Cardiac muscle cell (in vitro differentiated cells and primary cell): ENCODE measurements around the gene TAT. TPM values are rescaled to one million over a fixed set of nuclear protein-coding genes. Genes with fewer than 3 reads are reported as not detected.
"Not testable (repeated sequence)": the region's sequence is repeated elsewhere in the genome, so short reads cannot be mapped to it uniquely, and the experiment has no call there.

Experiments used
- DNase-seq, 2 donors: peaks; one replicate each; pipeline versions ENCODE4 v3.0.0 to v3.0.0-alpha.2; 2010 to 2017; ENCODE audit warnings: low read depth in 1 of 2, low spot score in 1 of 2
- H3K27ac ChIP-seq: fragments of 200-600 bp; sonication (generic); 2 replicates; pipeline ENCODE4 v1.5.1; 2016
- H3K27me3 ChIP-seq: fragments of 200-600 bp; sonication (generic); 2 replicates; pipeline ENCODE4 v1.6.0; 2016; ENCODE audit warnings: control low read depth
- H3K36me3 ChIP-seq: fragments of 200-600 bp; sonication (generic); 2 replicates; pipeline ENCODE4 v1.5.1; 2016; ENCODE audit warnings: control low read depth
- H3K4me1 ChIP-seq: fragments of 200-600 bp; sonication (generic); 2 replicates; pipeline ENCODE4 v1.8.1; 2017; ENCODE audit warnings: low read depth, mild to moderate bottlenecking, mixed run types
- H3K4me3 ChIP-seq: fragments of 200-600 bp; sonication (generic); 2 replicates; pipeline ENCODE4 v1.5.1; 2016; ENCODE audit warnings: mild to moderate bottlenecking
- H3K9me3 ChIP-seq: fragments of 200-600 bp; sonication (generic); 2 replicates; pipeline ENCODE4 v1.5.1; 2017; ENCODE audit warnings: low read depth, mild to moderate bottlenecking, control low read depth
- polyA plus RNA-seq: library from polyadenylated mRNA; unstranded; fragments of >200 nt; fragmentation: Nextera tagmentation; extraction: Ambion mirVana; gene quantifications from 2 replicates; pipeline ENCODE4 v1.2.1, GENCODE V29; 2016
- total RNA-seq: library from RNA; depleted of rRNA; stranded (reverse); fragments of >200 nt; gene quantifications from 2 replicates; pipeline ENCODE4 v1.2.3, GENCODE V29; 2016
- TF ChIP-seq, protein P1 (sequence below): IDR thresholded peaks from 2 replicates; pipeline ENCODE4 v1.5.1; 2012; ENCODE audit warnings: low read depth, mild to moderate bottlenecking, low read length

The TAT gene
- total and polyA plus RNA-seq, 2 experiments from 2014 or later = 0.04 TPM; not detected in 1

DNA sequence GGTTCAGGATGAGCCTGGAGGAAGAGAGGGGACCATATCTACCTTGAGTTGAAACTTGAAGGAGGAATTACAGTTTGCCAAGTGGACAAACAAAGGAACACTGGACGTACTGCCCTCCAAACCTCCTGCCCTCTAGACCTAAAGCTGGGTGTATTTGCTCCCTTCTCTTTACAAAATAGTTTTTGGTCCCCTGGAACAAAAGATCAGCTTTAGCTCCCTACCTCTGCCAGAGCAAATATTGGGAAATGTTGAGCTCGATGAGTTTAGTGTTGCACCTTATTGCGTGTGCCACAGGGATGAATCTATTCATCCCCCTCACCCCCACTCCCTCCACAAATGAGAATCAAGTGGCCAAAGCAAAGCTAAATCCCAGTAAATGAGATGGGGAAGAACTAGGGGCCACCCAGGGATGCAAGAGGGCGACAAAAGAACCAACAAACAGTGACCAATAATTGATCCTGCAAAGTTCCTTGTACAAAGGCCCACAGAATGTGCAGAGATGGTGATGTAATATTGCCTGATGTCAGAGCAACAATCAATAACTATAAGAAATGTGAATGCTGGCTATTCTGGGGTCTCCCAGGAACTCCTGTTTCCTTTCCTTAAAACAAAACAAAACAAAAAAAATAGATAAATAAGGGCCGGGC lies 17.2 kb upstream of the TAT start:
- no peaks in the 10 kb centered on the region for H3K27me3 ChIP-seq
- TF ChIP-seq, protein P1, sequence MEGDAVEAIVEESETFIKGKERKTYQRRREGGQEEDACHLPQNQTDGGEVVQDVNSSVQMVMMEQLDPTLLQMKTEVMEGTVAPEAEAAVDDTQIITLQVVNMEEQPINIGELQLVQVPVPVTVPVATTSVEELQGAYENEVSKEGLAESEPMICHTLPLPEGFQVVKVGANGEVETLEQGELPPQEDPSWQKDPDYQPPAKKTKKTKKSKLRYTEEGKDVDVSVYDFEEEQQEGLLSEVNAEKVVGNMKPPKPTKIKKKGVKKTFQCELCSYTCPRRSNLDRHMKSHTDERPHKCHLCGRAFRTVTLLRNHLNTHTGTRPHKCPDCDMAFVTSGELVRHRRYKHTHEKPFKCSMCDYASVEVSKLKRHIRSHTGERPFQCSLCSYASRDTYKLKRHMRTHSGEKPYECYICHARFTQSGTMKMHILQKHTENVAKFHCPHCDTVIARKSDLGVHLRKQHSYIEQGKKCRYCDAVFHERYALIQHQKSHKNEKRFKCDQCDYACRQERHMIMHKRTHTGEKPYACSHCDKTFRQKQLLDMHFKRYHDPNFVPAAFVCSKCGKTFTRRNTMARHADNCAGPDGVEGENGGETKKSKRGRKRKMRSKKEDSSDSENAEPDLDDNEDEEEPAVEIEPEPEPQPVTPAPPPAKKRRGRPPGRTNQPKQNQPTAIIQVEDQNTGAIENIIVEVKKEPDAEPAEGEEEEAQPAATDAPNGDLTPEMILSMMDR = no peak
- H3K9me3 ChIP-seq = no peaks in the 10 kb centered on the region
- no peak for DNase-seq
- H3K36me3 ChIP-seq = no peaks in the 10 kb centered on the region
- H3K4me3 ChIP-seq = no peak overlapping the region
- no peaks in the 10 kb centered on the region for H3K4me1 ChIP-seq
- H3K27ac ChIP-seq = no peak overlapping the region

DNA sequence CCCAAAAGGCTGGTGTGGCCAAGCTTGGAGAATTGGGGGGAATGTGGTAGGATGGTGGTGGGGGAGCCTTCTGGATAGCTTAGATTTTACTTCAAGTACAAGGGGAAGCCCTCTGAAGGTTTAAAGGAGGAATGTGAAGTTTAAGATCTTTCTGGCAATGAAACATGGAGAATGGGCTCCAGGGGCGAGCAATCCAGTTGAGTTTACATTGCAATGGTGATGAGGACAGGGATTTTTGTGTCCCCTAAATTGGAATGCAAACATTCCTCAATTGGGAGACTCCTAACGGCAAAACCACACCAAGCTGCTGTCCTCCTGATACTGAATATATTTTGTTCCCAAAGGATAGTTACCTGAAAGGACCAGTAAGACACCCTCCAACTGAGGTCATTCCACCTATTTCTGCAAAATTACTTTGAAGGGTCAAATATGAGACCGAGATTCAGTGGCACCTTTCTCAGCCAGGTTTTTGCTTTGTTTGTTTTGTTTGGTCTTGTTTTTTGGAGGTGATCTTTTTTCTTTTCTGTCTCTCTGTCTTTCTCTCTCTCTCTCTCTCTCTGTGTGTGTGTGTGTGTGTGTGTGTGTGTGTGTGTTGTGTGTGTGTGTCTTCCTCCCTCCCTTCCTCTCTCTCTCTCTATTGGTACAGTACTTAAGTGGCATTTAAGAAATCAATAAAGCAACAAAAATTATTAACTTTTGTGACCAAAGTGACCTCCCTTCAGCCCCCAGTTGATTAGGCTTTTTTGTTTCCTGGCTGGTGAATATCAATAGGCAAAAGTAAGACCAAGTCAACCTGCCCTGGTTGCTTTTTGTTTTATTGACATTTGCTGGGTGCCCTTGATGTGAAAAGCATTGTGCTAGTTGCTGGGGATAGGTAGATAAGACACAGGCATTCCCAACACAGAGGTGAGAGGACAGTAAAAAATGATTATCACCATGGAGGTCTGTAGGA lies 16.4 kb upstream of the TAT start:
- no peaks in the 10 kb centered on the region for H3K4me1 ChIP-seq
- H3K4me3 ChIP-seq = no peak overlapping the region
- H3K36me3 ChIP-seq = no peaks in the 10 kb centered on the region
- TF ChIP-seq, protein P1 = no peak
- DNase-seq = no peak
- H3K9me3 ChIP-seq = no peaks in the 10 kb centered on the region
- no peaks in the 10 kb centered on the region for H3K27me3 ChIP-seq
- no peak overlapping the region for H3K27ac ChIP-seq

DNA sequence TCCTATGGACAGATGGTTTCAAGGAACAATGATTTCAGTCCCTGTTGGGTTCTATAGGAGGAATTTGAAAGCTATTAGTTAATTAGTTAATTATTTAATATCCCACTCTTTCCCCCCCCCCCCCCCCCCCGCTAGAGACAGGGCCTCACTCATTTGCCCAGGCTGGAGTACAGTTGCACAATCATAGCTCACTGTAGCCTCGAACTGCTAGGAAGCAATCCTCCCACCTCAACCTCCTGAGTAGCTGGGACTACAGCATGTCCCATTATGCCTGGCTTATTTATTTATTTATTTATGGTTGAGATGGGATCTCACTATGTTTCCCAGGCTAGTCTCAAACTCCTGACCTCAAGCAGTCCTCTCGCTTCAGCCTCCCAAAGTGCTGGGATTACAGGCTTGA lies 15.0 kb upstream of the TAT start:
- TF ChIP-seq, protein P1 = no peak
- no peak for DNase-seq

DNA sequence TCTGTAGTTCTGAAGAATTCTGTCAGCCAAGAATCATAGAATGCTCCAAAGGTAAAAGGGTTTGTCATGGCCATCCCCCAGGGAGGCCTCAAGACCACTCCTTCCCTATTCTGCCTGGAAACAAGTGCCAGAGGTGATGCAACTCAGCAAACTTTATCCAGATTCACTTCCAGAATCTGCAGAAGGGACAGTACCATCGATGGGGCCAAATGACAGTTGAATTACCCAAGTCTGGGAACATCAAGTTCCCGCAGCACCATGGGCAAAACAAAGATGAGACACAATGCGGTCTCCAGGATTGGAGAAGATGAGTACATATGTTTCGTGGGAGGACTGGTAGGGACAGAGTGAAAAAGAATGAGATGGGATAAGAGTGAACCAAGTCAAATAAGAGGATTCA lies 13.7 kb upstream of the TAT start:
- Histone ChIP-seq H3K27me3 (no peaks in the 10 kb centered on the region), H3K36me3 (no peaks in the 10 kb centered on the region), H3K4me3 (no peak overlapping the region), H3K27ac (no peak overlapping the region), H3K4me1 (no peaks in the 10 kb centered on the region), H3K9me3 (no peaks in the 10 kb centered on the region)
- DNase-seq = no peak
- TF ChIP-seq, protein P1 = no peak

More for the DNA sequence above, 15.0 kb upstream of the TAT start:
- H3K4me3 ChIP-seq = no peak overlapping the region
- no peaks in the 10 kb centered on the region for H3K9me3 ChIP-seq
- no peaks in the 10 kb centered on the region for H3K4me1 ChIP-seq
- H3K27me3 ChIP-seq = no peaks in the 10 kb centered on the region
- H3K36me3 ChIP-seq = no peaks in the 10 kb centered on the region
- H3K27ac ChIP-seq = no peak overlapping the region

DNA sequence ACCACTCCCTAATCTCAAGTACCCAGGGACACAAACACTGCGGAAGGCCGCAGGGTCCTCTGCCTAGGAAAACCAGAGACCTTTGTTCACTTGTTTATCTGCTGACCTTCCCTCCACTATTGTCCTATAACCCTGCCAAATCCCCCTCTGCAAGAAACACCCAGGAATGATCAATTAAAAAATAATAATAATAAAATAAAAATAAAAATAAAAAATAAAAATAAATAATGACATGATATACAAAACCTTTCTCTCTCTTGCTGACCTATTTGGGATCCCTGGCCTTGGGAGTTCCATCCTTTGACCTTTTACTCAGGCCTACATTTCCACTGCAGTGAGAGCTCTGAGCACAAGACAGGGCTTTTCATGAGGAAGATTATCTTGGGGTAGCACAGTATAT lies 13.2 kb upstream of the TAT start:
- H3K36me3 ChIP-seq, H3K27me3 ChIP-seq, H3K4me1 ChIP-seq, DNase-seq, H3K27ac ChIP-seq, H3K4me3 ChIP-seq, H3K9me3 ChIP-seq: not testable (repeated sequence)

DNA sequence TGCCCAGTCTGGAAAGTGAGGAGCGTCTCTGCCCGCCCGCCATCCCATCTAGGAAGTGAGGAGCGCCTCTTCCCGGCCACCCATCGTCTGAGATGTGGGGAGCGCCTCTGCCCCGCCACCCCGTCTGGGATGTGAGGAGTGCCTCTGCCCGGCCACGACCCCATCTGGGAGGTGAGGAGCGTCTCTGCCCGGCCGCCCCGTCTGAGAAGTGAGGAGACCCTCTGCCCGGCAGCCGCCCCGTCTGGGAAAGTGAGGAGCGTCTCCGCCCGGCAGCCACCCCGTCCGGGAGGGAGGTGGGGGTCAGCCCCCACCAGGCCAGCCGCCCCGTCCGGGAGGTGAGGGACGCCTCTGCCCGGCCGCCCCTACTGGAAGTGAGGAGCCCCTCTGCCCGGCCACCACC lies 12.4 kb upstream of the TAT start:
- H3K4me3 ChIP-seq, H3K27me3 ChIP-seq, H3K27ac ChIP-seq, H3K9me3 ChIP-seq, H3K36me3 ChIP-seq, DNase-seq, H3K4me1 ChIP-seq: not testable (repeated sequence)
